Stimulated activated CD8-positive, alpha-beta memory T cell treated with anti-CD3 and anti-CD28 coated beads, Interleukin-2, amount 100 ng/mL, for 48 hours (primary cell): ENCODE measurements around the gene LRP8.

Experiments
- DNase-seq, 2 donors: peaks; one replicate each; pipeline ENCODE4 v3.0.0-alpha.2; 2020; ENCODE audit warnings: low read depth in 2 of 2

LRP8 gene

DNA sequence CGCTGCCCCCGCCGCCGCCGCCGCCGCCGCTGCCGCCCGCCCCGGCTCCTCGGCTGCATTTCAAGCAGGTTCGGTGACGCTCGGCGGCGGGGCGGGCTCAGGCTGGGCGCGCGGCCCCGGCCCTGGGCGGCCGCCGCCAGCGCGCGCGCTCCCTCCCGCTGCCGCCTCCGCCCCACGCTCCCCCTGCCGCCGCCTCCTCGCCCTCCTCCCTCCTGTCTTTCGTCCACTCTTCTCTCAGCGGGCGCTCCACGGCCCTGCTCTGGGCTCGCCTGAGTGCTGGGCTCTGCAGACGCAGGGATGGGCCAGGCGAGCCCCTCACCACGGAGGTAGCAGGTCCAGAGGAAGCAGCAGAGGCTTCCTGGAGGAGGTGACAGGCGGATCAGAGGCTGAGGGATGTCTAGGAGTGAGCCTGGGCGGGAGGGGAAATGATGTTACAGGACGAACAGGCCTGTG, at the start of gene LRP8:
Gene LRP8 (minus strand): TSS at position 62 of the 453 bp plus-strand sequence. CDS start 158 bp downstream, outside the sequence.
- peak; percentile 75 to 78 for DNase-seq

DNA sequence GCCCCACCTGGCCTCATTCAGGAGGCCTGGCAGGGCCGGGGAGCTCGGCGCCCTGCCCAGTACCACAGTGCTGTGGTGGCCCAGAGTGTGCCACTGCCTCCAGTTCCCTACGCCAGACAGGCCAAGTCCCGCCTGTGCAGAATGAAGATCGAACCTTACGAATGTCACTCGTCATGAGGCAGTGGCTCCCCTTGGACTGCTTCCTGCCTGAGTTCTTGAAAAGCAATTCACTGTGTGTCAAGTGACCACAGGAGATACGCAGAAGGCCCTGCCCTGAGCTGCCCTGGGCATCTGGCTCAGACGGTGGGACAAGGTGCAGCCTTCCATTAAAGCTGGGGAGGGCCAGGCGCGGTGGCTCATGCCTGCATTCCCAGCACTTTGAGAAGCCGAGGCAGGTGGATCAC, 49.6 kb upstream of the LRP8 start:
- DNase-seq, result no peak

DNA sequence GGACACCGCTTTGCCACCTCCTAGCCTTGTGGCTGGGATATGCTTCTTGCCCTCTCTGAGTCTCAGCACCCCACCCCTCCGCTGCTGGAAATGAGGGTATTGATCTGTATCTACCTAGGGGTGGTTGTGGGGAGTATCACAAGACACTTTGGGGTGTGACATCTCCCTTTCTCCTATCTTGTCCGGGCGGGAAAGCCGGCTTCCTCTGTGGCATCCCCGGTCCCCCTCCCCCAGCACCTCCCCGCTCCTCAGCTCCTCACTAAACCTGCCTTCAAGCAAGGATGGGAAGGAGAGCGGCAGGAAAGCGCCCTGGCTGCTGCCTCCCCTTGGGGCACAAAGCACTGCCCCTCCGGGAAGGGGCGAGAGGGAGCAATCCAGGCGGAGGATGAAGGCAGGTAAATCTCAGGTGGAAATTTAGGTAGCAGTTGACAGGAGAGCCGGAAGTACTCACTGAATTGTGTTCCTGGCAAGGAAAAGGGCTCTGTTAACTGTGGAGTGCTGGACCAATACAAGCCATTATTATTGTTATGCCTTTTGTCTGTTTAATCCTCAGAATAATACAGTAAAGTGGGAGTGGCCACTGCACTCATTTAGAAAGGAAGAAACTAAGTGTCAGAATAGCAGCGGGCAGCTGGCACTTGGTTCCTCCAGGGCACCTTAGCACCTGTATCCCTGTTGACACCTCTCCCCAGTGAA, 49.0 kb upstream of the LRP8 start:
- DNase-seq, result no peak

DNA sequence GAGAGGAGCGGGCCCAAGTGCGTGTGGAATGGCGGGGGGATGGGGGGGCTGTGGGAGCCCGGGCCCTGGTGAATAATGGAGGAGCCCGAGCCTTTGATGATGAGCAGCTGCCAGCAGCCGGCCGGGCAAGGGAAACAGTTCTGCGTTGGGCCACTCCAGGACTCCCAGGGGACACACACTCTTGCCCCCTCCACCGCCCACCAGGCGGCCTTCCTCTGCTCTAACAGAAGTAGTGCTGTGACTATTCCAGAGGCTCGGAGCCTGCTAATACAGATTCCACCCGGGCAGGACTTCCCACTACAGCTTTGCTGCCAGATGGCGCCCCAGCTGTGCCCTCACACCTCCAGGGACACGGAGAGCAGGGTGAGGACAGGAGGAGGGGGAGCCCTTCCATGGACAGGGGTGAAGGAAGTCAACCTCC, 48.2 kb upstream of the LRP8 start:
- DNase-seq, result no peak

DNA sequence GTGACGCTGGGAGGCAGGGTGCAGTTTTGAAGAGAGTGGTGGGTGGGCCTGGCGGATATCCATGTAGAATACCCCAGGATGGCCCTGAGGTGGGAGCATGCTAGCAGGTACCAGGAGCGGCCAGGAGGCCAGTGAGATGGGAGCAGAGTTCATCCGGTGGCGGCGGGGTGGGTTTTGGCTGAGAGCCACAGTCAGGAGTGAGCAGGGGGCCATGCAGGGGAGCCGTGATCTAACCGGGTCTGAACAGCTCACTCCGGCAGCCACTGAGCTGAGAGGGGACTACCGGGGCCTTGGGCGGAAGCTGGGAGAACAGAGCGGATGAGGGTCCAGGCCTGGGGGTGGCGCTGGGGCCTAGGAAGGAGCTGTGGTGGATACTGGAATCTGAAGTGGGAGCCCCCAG, 47.6 kb upstream of the LRP8 start:
- no peak for DNase-seq

DNA sequence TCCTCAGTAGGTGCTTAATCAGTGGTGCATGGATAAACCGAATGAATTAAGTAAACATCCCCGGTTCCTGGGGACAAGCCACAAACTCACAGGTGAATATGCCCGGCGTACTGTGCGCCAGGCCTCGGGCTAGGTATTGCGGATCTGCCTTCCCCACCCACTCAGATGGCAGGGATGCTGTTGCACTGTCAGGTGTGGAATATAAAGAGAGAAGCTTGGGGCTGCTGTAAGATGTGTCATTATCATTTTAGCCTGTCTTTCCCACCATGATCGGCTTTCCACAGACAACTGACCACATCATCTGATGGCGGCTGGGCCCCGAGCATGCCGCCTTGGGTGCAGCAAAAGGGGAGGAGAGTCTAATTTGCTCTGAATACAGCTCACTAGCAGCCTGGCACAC, 45.4 kb upstream of the LRP8 start:
- DNase-seq, result no peak

DNA sequence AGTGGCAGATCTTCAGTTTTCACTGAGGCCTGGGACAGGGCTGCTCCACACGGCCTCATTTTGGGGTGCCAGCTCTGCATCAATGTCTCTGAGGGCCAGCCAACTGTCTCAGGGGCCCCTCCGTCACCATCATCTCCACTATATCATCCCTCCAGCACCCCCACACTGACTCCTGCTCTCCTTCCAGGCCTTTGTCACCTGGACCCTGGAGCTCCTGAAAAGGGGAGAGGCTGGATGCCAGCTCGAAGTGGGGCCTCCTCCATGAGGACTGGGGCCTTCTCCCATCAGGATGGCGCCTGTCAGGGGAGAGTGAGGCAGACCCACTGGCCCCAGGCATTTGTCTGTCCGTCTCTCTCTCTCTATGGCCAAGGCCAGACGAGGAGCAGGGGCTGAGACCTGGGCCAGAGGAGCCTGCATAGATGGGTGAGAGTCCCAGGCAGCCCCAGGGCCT, 44.7 kb upstream of the LRP8 start:
- DNase-seq, result no peak

DNA sequence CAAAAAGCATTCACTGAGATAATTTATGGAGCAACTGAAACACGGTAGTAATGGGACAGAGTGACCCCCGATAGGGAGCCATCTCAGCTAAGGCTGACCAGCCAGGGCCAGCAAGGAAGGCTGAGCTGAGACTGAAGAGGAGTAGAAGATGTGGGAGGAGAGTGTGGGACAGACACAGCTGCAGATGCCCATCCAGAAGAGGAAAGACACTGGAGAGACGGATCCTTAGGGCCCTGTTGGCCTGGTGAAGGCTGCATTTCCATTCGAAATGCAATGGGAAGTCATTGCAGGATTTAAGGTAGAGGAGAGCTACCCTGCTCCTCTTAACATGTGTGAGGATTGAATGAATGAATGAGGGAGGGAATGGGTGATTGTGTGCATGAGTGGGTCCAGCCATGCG, 44.0 kb upstream of the LRP8 start:
- no peak for DNase-seq

DNA sequence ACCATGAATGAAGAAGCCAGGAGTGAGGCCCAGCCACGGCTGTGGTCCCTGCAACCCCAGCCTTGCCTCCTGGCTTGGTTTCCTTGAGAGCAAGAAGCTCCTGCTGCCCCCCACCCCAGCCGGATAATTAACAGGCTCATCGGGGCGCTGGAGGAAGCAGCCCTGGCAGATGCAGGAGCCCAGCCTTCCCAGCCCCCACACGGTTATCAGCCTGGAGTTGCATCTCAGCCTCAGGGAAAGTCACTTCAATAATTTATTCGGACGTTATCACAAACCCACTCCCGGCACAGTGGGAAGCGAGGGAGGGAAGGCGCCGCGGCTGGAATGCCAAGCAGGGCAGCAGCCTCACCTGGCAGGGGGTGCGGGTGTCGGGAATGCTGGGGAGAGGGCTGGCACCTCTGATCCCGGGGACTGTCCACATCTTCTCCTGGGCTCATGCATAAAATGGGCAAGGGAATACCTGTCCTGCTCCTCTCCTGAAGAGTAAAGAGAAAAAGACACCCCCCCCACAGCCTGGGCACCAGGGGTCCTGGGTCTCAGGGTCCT, 43.3 kb upstream of the LRP8 start:
- no peak for DNase-seq

DNA sequence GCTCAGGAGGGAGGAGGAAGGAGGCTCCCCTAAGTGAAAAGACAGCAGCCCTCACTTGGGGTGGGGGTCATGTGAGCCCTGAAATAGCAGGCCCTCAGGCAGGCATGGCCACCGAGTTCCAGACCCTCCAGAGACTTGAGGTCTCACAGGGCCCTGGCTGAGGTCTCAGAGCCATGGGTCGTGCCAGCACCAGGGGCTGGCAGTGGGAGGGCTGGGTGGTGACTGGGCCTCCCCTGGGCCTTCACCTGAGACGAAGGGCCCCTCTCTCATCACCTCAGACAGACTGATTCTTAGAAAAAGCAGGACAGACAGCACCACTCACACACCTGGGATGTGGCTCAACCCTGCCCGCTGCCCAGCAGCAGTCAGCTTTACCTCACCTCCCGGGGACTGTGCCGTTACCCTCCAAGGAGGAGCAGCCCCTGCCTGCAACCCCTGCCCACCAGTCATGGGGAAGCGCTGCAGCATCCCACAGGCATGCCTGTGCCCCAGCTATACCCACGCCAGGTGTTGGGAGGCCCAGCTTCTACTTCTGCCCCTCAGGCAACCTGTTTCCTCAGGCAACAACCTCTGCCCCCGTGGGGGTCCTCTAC, 42.6 kb upstream of the LRP8 start:
- no peak for DNase-seq

DNA sequence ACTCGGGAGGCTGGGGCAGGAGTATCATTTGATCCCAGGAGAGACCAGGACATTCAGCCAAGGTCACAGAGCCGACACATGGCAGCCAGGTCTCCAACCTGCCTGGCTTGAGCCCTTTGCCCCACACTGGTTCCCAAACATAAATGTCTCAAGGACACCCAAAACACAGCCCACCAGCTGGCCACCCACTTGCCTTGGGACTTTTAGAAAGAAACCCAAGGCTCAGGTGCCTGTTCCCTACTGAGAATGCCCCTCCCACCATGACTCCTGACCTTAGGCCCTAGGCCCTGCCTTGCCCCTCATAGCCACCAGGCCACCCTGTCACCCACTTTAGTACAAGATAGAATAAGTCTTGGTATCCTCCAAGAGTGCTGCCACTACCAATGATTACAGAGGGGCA, 41.9 kb upstream of the LRP8 start:
- DNase-seq, result no peak

DNA sequence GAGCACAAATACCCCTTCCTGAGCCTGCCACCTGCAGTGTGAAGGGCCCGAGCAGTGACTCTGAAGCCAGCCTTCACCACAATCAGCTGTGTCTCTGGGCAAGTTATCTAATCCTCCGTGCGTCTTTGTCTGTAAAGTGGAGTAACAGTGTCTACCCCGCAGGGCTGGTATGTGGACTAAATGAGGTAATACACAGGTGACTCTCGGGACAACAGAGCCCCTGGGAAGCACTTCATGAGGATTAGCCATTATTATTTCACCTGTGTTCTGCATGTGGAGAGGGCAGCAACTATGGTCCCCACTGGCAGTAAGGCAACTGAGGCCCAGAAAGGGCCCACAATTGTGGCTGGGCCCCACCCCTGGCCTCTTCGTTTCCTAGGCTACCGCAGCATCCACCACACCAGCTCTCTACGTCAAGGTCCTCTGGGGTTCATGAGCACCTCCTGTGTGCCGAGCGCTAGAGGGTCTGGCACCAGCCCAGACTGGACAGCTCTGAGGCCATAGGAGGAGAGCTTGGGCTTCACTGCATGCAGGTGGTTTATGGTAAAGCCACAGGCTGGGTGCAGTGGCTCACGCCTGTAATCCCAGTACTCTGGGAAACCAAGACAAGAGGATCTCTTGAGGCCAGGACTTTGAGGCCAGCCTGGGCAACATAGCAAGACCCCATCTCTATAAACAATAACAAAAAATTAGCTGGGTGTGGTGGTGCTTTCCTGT, 41.3 kb upstream of the LRP8 start:
- no peak for DNase-seq

DNA sequence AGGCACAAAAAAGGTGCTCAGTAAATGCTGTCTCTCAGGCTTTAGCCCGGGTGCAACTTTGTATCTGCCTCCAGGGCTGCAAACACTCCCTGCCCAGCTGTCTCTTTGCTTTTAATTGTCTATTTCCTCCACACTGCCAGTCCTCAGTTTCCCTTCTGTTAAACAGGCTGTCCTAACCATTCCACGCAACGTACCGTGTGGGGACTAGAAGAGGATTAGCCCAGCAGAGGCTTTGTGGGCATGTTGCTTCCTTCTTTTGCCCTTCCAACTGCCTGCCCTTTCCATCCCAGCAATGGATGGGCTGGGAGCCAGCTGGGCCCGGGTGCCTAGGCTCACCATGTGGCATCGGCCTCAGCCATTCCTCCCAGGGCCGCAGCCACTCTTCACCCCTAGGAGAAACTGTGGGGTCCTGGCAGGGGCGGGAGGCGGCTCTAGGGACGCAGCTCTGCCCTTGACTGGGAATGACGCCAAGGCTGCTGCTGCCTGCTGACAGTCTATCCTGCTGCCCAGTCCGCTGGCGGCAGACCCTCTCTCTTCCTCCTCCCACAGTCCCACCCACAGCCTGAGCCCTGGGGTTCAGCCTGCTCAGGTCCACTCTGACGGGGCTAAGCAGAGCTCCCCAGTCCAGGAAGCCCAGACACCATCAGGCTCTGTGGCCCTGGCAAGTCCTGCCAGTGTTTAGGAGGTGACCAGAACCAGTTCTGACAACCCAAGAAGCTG, 40.6 kb upstream of the LRP8 start:
- no peak for DNase-seq

DNA sequence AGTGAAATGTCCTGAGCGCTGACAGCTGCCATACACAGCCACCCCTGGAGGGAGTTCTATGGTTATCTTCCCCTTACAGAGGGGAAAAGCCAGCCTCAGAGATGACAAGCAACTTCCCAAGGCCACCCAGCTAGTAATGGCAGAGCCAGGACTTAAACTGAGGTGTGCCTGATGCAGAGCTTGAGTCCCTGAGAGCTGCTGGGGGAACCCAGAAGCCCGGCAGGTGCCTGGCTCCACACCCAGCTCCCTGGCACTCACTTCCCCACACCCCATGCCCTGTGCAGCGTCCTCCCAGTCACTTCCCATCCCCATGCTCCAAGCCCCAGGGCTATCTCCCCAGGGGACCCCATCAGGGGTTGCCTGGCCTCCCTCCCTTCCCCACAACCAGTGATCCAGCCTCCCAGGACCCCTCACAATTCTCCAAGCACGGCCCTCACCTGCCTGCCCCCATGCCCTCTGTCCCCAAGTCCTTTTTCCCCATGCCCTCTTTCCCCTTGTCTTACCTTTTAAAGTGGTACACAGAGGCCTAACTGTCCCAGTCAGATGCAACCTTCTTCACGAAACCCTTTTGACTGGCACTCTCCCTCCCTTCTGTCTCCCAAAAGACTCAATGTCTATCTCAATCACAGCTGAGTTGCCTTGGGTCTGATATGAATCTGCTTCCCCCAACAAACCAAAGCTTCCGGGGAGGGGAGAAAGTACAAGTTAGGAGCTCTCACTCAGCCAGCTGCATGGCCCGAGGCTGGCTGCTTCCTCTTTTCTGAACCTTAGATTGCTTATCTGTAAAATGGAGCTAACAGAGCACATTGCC, 39.8 kb upstream of the LRP8 start:
- no peak for DNase-seq

DNA sequence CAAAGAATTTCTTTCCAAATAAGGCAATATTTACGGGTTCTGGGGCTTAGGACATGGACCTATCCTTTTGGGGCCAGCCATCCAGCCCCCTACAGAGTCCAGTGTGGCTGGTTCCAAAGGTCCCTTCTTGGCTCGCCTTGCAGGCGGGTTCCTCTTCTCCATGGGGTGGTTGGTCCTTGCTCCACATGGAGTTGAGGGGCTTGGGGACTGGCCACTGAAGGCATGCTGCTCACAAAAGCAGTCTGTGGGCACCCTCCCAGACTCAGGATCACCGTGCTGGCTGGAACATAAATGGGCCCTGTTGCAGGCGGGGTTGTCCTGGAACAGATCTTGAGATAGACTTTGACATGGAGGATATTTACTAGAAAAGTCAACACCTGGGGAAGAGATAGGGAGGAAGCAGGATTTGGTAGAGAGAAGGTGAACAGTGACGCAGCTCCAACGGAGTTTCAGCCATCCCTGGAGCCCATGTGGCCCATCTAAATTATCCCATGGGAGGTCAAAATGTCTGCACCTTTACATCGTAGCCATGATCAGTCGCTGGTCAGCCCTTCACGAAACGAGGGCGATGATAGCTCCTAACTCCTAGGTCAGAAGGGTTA, 39.1 kb upstream of the LRP8 start:
- no peak for DNase-seq

DNA sequence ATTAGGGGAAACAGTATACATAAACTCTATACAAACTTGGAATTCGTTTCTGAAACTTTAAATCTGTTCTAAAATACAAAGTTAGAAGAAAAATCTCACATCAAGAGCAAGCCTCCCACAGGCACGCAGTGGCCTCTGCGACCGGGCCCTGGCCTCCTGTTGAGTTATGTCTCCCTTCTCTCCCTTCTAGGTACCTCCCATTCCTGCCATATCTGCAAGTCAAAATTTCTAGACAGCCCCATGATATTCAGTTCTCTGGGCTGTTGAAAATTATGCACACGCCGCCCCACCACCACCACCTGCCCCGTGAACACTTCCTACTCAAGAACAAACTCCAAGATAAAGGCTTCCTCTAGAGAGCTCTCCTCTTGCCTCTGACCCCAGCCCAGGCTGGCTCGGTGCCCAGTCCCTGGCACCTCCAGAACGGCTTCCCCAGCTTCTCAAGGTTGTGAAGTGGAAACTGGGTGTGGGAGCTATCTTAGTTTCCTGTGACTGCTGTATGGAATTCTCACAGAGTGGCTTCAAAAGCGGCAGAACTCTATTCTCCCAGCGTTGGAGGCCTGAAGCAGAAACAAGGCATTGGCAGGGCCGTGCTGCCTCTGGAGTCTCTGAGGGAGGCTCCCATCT, 37.7 kb upstream of the LRP8 start:
- no peak for DNase-seq

DNA sequence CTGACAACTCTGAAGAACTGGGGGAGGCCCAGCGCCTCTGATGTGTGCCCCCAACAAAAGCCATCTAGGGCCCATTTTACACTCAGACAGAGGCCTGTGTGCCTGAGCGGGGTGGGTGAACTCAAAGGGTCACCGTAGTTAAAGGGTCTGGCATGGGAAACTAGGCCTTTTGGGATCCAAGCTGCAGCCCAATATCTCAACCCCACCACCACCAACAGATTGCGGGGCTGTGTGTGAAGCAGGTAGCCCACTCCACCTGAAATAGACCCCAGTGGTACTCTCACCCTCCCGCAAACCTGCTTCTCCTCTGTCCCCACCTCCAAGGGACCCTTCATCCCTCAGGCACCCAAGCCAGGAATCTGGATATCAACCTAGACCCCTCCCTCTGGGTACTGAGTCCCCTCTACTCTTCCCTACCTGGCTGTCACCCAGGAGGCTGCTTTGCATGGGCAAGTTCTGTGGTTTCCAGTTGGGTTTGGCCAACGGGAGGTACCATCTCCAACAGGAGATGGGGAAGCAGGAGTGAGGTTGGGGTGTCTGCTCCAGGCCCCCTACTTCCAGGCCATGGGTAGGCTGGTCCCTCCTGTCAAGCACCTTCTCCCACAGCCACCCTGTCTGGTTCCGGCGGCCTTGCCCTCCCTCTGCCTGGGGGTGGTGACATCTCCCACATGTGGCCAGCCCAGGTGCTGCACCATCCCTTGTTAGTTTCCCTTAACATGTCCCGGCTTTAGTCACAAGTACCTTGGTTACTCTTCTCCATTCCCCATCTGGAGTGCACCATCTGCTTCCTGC, 35.2 kb upstream of the LRP8 start:
- DNase-seq, result no peak

DNA sequence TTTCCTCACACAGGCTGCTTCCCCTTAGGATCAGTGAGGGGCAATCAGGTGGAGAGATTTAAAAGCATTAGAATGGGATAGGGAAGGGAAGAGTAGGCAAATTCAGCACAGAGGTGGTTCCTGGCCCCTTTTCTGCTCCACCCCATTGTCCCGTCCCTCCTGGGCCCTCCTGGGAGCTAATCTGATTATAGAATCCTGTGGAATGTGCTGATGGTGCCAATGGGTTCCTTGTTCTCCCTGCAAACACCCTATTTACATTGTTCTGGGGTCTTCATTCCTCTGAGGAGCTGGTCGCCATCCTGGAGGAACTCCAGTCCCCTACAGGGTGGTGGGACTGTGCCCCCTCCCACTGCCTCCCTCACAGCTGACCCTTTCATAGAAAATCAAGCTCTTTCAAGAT, 34.4 kb upstream of the LRP8 start:
- no peak for DNase-seq

DNA sequence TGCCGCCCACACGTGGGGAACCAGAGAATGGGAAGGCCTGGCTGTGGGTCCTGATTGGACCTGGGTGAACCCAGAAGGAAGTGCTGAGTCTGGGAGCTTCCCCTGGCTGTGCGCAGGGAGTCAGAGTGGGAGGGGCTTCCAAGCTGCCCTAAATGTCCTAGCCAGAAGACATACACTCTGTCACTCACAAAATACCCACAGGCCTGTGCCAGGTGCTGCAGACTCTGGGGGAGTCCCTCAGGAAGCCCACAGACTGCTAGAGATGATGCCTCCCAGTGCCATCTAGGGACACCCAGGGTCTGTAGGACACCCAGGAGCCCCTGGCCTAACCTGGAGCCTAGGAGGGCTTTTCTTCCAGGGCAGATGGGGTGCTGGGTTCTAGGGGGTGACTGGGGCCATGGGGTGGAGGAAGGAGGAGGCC, 33.7 kb upstream of the LRP8 start:
- DNase-seq, result no peak

DNA sequence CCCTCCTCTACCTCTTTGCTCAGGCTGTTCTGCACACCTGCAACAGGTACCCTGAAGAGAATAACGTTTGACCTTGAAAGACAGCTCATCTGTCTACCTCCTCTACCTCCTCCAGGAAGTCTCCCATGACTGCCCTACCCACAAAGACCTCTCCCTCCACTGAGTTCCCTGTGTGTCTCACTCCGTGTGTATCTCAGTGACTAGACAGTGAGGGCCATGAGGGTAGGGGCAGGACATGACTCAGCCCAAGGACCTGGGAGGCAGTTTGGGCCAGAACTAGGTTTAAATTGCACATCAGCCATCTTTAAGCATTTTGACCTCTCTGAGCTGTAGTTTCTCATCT, 32.0 kb upstream of the LRP8 start:
- no peak for DNase-seq
